HepG2 (cell line): ENCODE data around the gene HAGH.

Experiments
- BORCS8-MEF2B ChIP-seq: sonication (generic); formaldehyde crosslinking; IDR thresholded peaks from 2 replicates; pipeline ENCODE4 v1.8.0; 2022; ENCODE audit warnings: mild to moderate bottlenecking, missing genetic modification reagents
- CHD4 ChIP-seq: fragments of 200-600 bp; sonication (generic); IDR thresholded peaks from 2 replicates; pipeline ENCODE4 v1.7.0; 2017; ENCODE audit warnings: mild to moderate bottlenecking, low read length, borderline replicate concordance
- CTCF ChIP-seq: sonication (generic); formaldehyde crosslinking; IDR thresholded peaks from 2 replicates; pipeline ENCODE4 v1.5.0; 2020; ENCODE audit warnings: mild to moderate bottlenecking, missing genetic modification reagents, moderate library complexity
- E2F5 ChIP-seq: sonication (generic); formaldehyde crosslinking; conservative IDR thresholded peaks from 2 replicates; pipeline ENCODE4 v1.4.0; 2020; ENCODE audit warnings: missing genetic modification reagents
- NFYB ChIP-seq: sonication (generic); formaldehyde crosslinking; IDR thresholded peaks from 2 replicates; pipeline ENCODE4 v1.4.0; 2020; ENCODE audit warnings: missing genetic modification reagents
- POLR2A ChIP-seq, 2 experiments: IDR thresholded peaks; 2 replicates each; pipeline ENCODE4 v1.6.1; 2011; ENCODE audit warnings: low read depth in 2 of 2, low read length in 2 of 2, mild to moderate bottlenecking in 1 of 2, moderate library complexity in 1 of 2; ENCODE audit not compliant: insufficient read depth in 1 of 2
- SUZ12 ChIP-seq: fragments of 150-350 bp; IDR thresholded peaks from 2 replicates; pipeline ENCODE4 v1.6.1; 2014; ENCODE audit warnings: low read depth, low read length
- TP53 ChIP-seq: sonication (generic); formaldehyde crosslinking; conservative IDR thresholded peaks from 2 replicates; pipeline ENCODE4 v1.4.0; 2020; ENCODE audit warnings: missing genetic modification reagents
- ZBTB34 ChIP-seq: sonication (generic); formaldehyde crosslinking; IDR thresholded peaks from 2 replicates; pipeline ENCODE4 v1.8.0; 2022; ENCODE audit warnings: mild to moderate bottlenecking, missing genetic modification reagents
- ZSCAN22 ChIP-seq: sonication (generic); formaldehyde crosslinking; IDR thresholded peaks from 2 replicates; pipeline ENCODE4 v1.4.0; 2020; ENCODE audit warnings: mild to moderate bottlenecking, missing genetic modification reagents

- no peak for TF ChIP-seq ZBTB34 (CRISPR knock-in tag)
- no peak for TF ChIP-seq NFYB (CRISPR knock-in tag)
- TF ChIP-seq CTCF, result peak; percentile 48
- no peak for TF ChIP-seq BORCS8-MEF2B
- no peak for TF ChIP-seq CHD4
- no peak for TF ChIP-seq SUZ12
- TF ChIP-seq TP53 (CRISPR knock-in tag), result no peak
- no peak for TF ChIP-seq POLR2A (IDR thresholded peaks at IDR 0.05; ENCODE audit: insufficient read depth in 1 of 2, low read depth in 2 of 2, low read length in 2 of 2)
- no peak for TF ChIP-seq ZSCAN22 (CRISPR knock-in tag)
- TF ChIP-seq E2F5 (CRISPR knock-in tag), result no peak
Measured at GRCh38 chr16:1763521-1764511, 62.8 kb downstream of the HAGH start.
